ENCODE measurements around the gene COQ2. TPM values are rescaled to one million over a fixed set of nuclear protein-coding genes. Genes with fewer than 3 reads are reported as not detected.
A peak's percentile ranks its signal among the peaks of the same experiment; 100 is the strongest.

The COQ2 gene
- total and polyA plus RNA-seq, 11 donors, result 10.4 to 26.3 (median 22.0) TPM

GRCh38 chr4:83255584-83255983 lies 29.0 kb downstream of the COQ2 start:
- no peaks in the 10 kb centered on the region for H3K27me3 ChIP-seq
- no peaks in the 10 kb centered on the region for H3K9me3 ChIP-seq
- DNase-seq (no peak), ATAC-seq (no peak)
- H3K27ac ChIP-seq, result peak overlapping the region in 1 of 12 donors; percentile 62
- TF ChIP-seq CTCF (IDR thresholded peaks at IDR 0.05) (no peak), POLR2A (IDR thresholded peaks at IDR 0.05) (no peak)
- H3K36me3 ChIP-seq, result no peaks in the 10 kb centered on the region
- WGBS, 4 donors, result 47 to 65% (median 50%) methylated on average over 1 of the region's 1 CpG
- no peak overlapping the region for H3K4me3 ChIP-seq
- intact Hi-C loops (cut with DNase I), result loop anchor here in 2 of 10 donors (5.0 to 10.0 kb wide), 2 partner anchors 178 to 791 kb away; no protein-coding TSS in a partner anchor
- H3K4me1 ChIP-seq, result peaks cover 0 to 39% (median 3%) of the 10 kb centered on the region in 12 donors

- ATAC-seq, result peak in 3 of 4 donors; percentile 49 to 58 (median 53)
- H3K27me3 ChIP-seq, result no peaks in the 10 kb centered on the region
- 40 to 49% (median 41%) methylated on average over 7 of the region's 7 CpGs for WGBS, 4 donors
Measured at GRCh38 chr4:83252782-83253405, 31.7 kb downstream of the COQ2 start.

GRCh38 chr4:83251447-83251830 lies 33.2 kb downstream of the COQ2 start:
- Histone ChIP-seq H3K4me3 (no peak overlapping the region), H3K27ac (no peak overlapping the region), H3K4me1 (peaks cover 0 to 24% (median 0%) of the 10 kb centered on the region in 12 donors), H3K9me3 (no peaks in the 10 kb centered on the region), H3K36me3 (no peaks in the 10 kb centered on the region), H3K27me3 (no peaks in the 10 kb centered on the region)
- 72 to 93% (median 82%) methylated on average over 2 of the region's 2 CpGs for WGBS, 4 donors
- intact Hi-C loops (cut with DNase I), result loop anchor here in 3 of 10 donors (5.0 to 10.0 kb wide), 3 partner anchors 169 to 787 kb away; no protein-coding TSS in a partner anchor
- TF ChIP-seq POLR2A (IDR thresholded peaks at IDR 0.05) (no peak), CTCF (IDR thresholded peaks at IDR 0.05) (no peak)
- DNase-seq, result no peak
- ATAC-seq, result no peak

More at GRCh38 chr4:83252782-83253405, 31.7 kb downstream of the COQ2 start:
- intact Hi-C loops (cut with DNase I), result loop anchor here in 3 of 10 donors (5.0 to 10.0 kb wide), 3 partner anchors 171 to 788 kb away; no protein-coding TSS in a partner anchor
- H3K9me3 ChIP-seq, result no peaks in the 10 kb centered on the region
- H3K36me3 ChIP-seq, result no peaks in the 10 kb centered on the region
- peak in 4 of 5 donors; percentile 45 to 59 (median 49) for DNase-seq
- H3K4me3 ChIP-seq, result no peak overlapping the region
- H3K4me1 ChIP-seq, result peaks cover 0 to 30% (median 0%) of the 10 kb centered on the region in 12 donors
- TF ChIP-seq POLR2A (IDR thresholded peaks at IDR 0.05) (no peak), CTCF (IDR thresholded peaks at IDR 0.05) (peak; percentile 24 to 72 (median 46))
- H3K27ac ChIP-seq, result no peak overlapping the region

- Histone ChIP-seq H3K4me1 (peaks cover 0 to 20% (median 0%) of the 10 kb centered on the region in 12 donors), H3K36me3 (no peaks in the 10 kb centered on the region), H3K27me3 (no peaks in the 10 kb centered on the region), H3K9me3 (no peaks in the 10 kb centered on the region), H3K27ac (no peak overlapping the region), H3K4me3 (no peak overlapping the region)
- intact Hi-C loops (cut with DNase I), result loop anchor here in 3 of 10 donors (5.0 to 10.0 kb wide), 3 partner anchors 169 to 786 kb away; no protein-coding TSS in a partner anchor
- no peak for ATAC-seq
- WGBS, 4 donors, result 76 to 90% (median 89%) methylated on average over 7 of the region's 7 CpGs
- TF ChIP-seq CTCF (IDR thresholded peaks at IDR 0.05) (no peak), POLR2A (IDR thresholded peaks at IDR 0.05) (no peak)
- DNase-seq, result no peak
Measured at GRCh38 chr4:83250687-83251446, 33.7 kb downstream of the COQ2 start.

Data from heart left ventricle (tissue), 16 donors.